ENCODE results near the gene OAS3.

DNA sequence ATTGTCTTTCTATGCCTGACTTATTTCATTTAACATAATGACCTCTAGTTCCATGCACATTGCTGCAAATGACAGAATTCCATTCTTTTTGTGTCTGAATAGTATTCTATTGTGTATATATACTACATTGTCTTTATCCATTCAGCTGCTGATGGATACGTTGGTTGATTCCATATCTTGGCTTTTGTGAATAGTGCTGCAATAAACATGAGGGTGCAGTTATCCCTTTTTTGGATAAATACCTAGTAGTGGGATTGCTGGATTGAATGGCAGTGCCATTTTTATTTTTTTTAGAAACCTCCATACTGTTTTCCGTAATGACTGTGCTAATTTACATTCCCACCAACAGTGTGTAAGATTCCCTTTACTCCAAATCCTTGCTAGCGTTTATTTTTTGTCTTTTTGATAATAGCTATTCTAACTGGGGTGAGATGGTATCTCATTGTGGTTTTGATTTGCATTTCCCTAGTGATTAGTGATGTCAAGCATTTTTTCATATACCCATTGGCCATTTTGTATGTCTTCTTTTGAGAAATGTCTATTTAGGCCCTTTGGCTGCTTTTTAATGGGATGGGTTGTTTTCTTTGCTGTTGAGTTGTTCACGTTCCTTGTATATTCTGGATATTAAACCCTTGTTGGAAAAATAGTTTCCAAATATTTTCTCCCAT lies 42.4 kb downstream of the OAS3 start:
- TF ChIP-seq, protein P1, sequence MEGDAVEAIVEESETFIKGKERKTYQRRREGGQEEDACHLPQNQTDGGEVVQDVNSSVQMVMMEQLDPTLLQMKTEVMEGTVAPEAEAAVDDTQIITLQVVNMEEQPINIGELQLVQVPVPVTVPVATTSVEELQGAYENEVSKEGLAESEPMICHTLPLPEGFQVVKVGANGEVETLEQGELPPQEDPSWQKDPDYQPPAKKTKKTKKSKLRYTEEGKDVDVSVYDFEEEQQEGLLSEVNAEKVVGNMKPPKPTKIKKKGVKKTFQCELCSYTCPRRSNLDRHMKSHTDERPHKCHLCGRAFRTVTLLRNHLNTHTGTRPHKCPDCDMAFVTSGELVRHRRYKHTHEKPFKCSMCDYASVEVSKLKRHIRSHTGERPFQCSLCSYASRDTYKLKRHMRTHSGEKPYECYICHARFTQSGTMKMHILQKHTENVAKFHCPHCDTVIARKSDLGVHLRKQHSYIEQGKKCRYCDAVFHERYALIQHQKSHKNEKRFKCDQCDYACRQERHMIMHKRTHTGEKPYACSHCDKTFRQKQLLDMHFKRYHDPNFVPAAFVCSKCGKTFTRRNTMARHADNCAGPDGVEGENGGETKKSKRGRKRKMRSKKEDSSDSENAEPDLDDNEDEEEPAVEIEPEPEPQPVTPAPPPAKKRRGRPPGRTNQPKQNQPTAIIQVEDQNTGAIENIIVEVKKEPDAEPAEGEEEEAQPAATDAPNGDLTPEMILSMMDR (IDR thresholded peaks at IDR 0.05; ENCODE audit: borderline replicate concordance, extremely low read depth, low read length, poor library complexity, severe bottlenecking) = no peak
- no peak for TF ChIP-seq EZH2 (IDR thresholded peaks at IDR 0.05; ENCODE audit: borderline replicate concordance, low read depth, low read length, severe bottlenecking)

All from DND-41 (cell line).